NCI-H2227 treated with DMSO at 0.1 percent for 48 hours (cell line): ENCODE data around the gene GPR31.

Source experiments
- DNase-seq: peaks from one replicate; lab custom pipeline; 2025; lab: John Stamatoyannopoulos, UW

Gene GPR31

DNA sequence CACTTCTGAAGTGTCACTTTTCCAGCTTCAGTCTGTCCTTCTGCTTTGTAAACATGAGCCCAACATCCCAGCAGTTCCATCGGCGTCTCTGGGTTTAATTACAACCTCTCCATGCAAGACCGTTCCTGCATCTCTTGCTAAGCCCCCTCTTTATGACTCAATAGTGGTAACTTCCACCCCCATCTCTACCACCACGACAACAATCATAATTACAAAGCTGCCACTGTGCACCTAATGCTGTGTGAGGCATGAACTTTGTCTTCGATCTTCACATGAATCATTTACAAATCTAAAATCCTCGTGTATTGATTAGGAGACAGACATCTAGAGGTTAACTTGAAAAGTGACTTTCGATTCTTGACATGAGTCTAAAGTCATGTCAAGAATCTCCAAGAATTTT lies 39.8 kb downstream of the GPR31 start:
- DNase-seq, result no peak

DNA sequence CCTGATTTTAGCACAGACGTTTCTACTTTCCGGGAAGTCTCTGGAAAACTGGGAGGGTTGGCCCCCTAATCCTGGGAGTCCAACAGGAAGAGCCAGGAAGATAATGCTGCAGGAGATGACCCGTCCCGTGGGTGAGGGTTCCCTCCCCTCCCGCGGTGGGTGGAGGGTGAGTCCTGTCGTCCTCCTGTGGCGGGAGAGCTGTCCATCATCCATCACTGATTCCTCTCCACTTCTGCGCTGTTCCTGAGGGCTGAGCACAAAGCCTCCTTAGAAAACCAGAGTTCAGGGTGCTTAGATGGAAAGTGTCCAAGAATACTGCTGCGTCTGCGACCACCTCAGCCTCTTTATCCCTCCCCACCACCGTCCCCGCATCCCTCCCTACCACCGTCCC lies 40.9 kb downstream of the GPR31 start:
- DNase-seq, result no peak

- DNase-seq, result no peak
These were observed 41.5 kb downstream of the GPR31 start for GRCh38 chr6:167116109-167116837.

DNA sequence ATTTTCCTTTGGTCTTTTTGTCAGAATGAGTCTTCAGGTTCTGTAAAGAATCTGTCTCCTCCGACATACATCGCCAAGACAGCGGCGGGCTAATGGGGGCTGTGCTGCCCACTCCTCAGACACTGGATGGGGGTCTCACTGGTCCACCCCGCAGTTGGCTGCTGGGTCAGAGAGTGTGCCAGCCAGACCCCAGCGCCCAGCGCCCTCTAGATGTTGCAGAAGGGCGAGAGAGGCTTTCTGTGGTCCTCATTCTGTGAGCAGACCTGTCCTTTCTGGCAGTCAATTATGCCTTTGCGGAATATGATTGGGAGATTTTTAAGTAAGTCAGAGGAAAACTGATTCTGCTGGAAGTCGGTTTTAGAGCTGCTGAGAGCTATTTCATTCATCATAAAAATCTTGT lies 42.7 kb downstream of the GPR31 start:
- DNase-seq, result no peak

DNA sequence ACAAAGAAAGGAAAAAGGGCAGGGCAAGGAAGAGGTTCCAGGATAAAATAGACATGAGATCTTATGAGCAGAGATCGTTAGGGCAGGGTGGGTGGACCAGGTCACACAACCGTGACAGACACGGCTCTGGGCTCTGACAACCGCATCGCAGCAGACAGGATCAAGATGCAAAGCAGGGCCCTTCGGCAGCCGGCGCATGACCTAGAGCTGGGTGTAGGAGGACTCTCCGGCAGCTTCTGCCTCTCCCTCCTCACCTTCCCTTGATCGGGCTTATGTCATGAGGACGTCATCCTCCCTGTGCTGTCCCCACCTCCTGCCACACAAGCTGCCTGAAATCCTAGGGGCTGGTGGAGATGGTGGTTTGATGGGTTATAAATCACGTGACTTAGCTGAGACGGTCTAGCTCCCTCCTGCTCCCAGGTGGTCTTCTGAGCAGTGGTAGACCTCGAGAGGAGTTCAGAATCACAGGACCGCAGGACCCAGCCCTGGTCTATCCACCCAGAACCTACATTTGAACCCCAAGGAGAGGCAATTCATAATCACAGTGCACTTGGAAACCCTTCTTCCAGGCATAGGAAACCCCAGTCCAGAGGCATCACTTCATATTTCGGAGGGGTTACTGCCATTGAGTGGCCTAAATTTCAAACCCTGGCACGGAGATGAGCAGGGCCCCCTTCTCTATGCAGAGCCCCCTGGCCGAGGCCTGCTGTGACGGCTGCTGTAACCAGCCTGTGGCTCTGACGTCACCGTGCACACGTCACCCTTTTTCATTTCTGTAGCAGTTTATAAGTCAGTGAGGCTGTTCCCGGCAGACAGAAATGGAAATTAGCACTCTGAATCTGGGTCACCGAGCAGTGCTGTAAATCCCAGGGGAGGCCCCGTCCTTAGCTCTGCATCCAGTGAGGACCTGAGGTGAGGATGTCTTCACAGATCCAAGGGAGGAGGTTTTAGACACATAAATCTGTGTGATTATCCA lies 43.6 kb downstream of the GPR31 start:
- no peak for DNase-seq

DNA sequence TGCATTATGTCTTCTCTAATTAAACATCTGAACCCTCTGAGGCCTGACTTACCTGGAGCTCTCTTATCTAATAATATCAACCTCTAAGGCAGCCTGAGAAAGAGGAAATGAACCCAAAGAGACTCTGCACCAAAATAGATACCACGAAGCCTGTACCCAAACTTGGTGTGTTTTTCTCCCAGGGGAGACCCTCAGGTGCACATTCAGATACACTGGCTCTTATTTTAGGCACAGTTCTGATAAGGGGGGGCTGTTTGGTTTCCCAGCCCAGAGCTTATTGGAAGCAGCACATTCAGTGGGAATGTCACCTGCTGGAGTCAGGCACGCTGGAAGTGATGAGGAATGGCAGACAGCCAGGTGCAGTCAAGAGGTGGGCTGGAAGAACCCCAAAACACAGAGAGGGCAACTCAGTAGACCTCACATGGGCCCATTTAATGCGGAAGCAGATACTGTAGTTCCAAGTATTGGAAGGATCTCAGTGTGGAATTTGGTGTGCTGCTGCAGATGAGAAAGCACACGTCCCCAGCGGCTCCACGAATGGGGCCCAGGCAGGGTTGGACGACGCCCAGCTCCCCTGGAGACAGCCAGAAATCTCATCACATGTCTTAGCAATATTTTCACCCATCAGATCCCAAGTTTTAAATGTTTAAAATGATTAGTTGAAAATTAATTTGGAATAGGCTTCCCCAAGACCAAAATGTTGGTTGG lies 44.6 kb downstream of the GPR31 start:
- no peak for DNase-seq

GRCh38 chr6:167112421-167112820 lies 45.4 kb downstream of the GPR31 start:
- DNase-seq, result no peak

DNA sequence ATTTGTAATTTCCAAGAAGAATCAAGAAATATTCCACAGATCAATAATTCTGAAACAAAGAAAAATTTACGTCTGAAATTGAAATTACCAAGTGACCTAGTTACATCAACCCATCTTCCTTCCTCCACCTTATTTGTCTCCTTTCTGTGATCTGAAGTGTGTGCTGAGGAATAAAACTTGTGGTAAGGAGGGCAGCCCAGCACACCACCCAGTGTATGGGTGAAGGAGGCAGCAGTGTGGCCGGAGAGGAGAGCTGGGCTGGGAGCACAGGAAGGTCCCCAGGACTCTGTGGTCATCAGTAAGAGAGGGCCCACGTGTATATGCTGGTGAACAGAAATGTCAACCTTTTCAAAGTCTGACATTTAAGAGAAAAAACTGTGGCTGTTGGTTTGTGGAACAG lies 46.2 kb downstream of the GPR31 start:
- no peak for DNase-seq

DNA sequence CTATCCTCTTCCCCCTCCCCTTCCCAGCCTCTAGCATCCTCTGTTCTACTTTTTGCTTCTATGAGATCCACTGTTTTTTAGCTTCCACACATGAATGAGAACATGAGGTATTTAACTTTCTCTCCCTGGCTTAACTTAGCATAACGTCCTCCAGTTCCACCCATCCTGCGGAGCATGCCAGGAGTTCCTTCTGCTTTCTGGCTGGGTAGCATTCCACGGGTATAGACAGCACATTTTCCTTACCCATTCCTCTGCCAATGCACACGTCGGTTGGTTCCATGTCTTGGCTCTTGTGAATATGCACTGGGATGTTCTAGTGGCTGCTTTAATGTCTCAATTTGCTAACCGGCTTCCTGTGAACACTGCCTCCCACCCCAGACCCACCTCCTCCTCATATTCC lies 48.1 kb downstream of the GPR31 start:
- no peak for DNase-seq

GRCh38 chr6:167108278-167108677 lies 49.5 kb downstream of the GPR31 start:
- DNase-seq, result no peak

- no peak for DNase-seq
These were observed 50.0 kb downstream of the GPR31 start for GRCh38 chr6:167107787-167108186.

- DNase-seq, result no peak
These were observed 51.4 kb downstream of the GPR31 start for GRCh38 chr6:167106406-167106805.
